GM23338 (cell line): ENCODE measurements around the gene GH1. TPM values are rescaled to one million over a fixed set of nuclear protein-coding genes. Genes with fewer than 3 reads are reported as not detected.
"Not testable (repeated sequence)": the region's sequence is repeated elsewhere in the genome, so short reads cannot be mapped to it uniquely, and the experiment has no call there.

Experiments
- ATAC-seq: fragments of 200-7000 bp; cut with Tn5 transposase; 3 replicates; pipeline ENCODE4 v1.9.1; 2020
- DNase-seq: peaks from one replicate; pipeline ENCODE4 v3.0.0-alpha.2; 2015; ENCODE audit warnings: low spot score
- H2AFZ ChIP-seq: fragments of 200-600 bp; sonication (generic); 2 replicates; pipeline ENCODE4 v1.8.0; 2016; ENCODE audit warnings: antibody characterized with exemption, mild to moderate bottlenecking, moderate library complexity
- H3F3A ChIP-seq: fragments of 200-600 bp; sonication (generic); replicated peaks from 2 replicates; pipeline ENCODE4 v1.8.0; 2017; ENCODE audit warnings: antibody characterized with exemption, mixed run types, low read depth
- H3K27ac ChIP-seq: fragments of 200-600 bp; sonication (generic); 2 replicates; pipeline ENCODE4 v1.6.1; 2016; ENCODE audit warnings: low read depth
- H3K27me3 ChIP-seq: fragments of 200-600 bp; sonication (generic); 2 replicates; pipeline ENCODE4 v1.8.0; 2016; ENCODE audit warnings: mild to moderate bottlenecking, mixed run types, moderate library complexity; ENCODE audit not compliant: insufficient read depth
- H3K36me3 ChIP-seq: fragments of 200-600 bp; sonication (generic); 2 replicates; pipeline ENCODE4 v1.8.0; 2016; ENCODE audit warnings: mild to moderate bottlenecking; ENCODE audit not compliant: insufficient read depth
- H3K4me1 ChIP-seq: fragments of 200-600 bp; sonication (generic); 2 replicates; pipeline ENCODE4 v1.8.0; 2016; ENCODE audit warnings: mild to moderate bottlenecking, moderate library complexity; ENCODE audit not compliant: insufficient read depth
- H3K4me2 ChIP-seq: fragments of 200-600 bp; sonication (generic); 2 replicates; pipeline ENCODE4 v1.7.1; 2017; ENCODE audit warnings: mixed run types
- H3K4me3 ChIP-seq: fragments of 200-600 bp; sonication (generic); 2 replicates; pipeline ENCODE4 v1.6.1; 2016; ENCODE audit warnings: mixed run types
- H3K79me2 ChIP-seq: fragments of 200-600 bp; sonication (generic); replicated peaks from 2 replicates; pipeline ENCODE4 v1.8.0; 2017; ENCODE audit warnings: mild to moderate bottlenecking; ENCODE audit not compliant: insufficient read depth
- H3K9me2 ChIP-seq: fragments of 200-600 bp; sonication (generic); 2 replicates; pipeline ENCODE4 v1.8.0; 2017; ENCODE audit not compliant: insufficient read depth
- H4K20me1 ChIP-seq: fragments of 200-600 bp; sonication (generic); replicated peaks from 2 replicates; pipeline ENCODE4 v1.8.0; 2017; ENCODE audit warnings: mild to moderate bottlenecking; ENCODE audit not compliant: insufficient read depth
- H3K27ac Mint-ChIP-seq: 2 replicates; pipeline ENCODE4 v1.8.0; 2020; ENCODE audit warnings: inconsistent platforms, mild to moderate bottlenecking, moderate library complexity, mixed read lengths
- H3K27me3 Mint-ChIP-seq: 3 replicates; pipeline ENCODE4 v1.8.0; 2022; ENCODE audit warnings: low read depth, mild to moderate bottlenecking, moderate library complexity, mixed read lengths, inconsistent platforms; ENCODE audit not compliant: insufficient read depth, poor library complexity
- H3K36me3 Mint-ChIP-seq: 3 replicates; pipeline ENCODE4 v1.8.0; 2021; ENCODE audit warnings: low read depth, mild to moderate bottlenecking, inconsistent platforms, moderate library complexity, mixed read lengths
- H3K4me1 Mint-ChIP-seq: 3 replicates; pipeline ENCODE4 v1.8.0; 2020; ENCODE audit warnings: mild to moderate bottlenecking, inconsistent platforms, mixed read lengths
- H3K4me3 Mint-ChIP-seq: 3 replicates; pipeline ENCODE4 v1.8.0; 2021; ENCODE audit warnings: moderate library complexity, mild to moderate bottlenecking, inconsistent platforms, mixed read lengths
- H3K9me3 Mint-ChIP-seq: 3 replicates; pipeline ENCODE4 v1.8.0; 2020; ENCODE audit warnings: moderate library complexity, mild to moderate bottlenecking, inconsistent platforms, mixed read lengths
- CREB1 ChIP-seq: fragments of 250-450 bp; sonication (Bioruptor Pico); IDR thresholded peaks from 2 replicates; pipeline ENCODE4 v1.5.0; 2020; ENCODE audit warnings: low read depth, mild to moderate bottlenecking, moderate library complexity
- CTCF ChIP-seq, 2 experiments: fragments of 200-600 bp in 1 of 2; sonication (generic) in 1 of 2; conservative IDR thresholded peaks; 2 replicates each; pipeline versions ENCODE4 v1.5.1 to v1.6.1; 2016 to 2017; ENCODE audit warnings: antibody characterized with exemption in 2 of 2, low read depth in 2 of 2, mild to moderate bottlenecking in 2 of 2, moderate library complexity in 1 of 2
- EZH2 ChIP-seq: fragments of 200-600 bp; sonication (generic); IDR thresholded peaks from one replicate; pipeline ENCODE4 v1.8.0; 2017; ENCODE audit warnings: antibody characterized with exemption, mild to moderate bottlenecking, low read depth; ENCODE audit not compliant: unreplicated experiment
- EZH2phosphoT487 ChIP-seq: fragments of 200-600 bp; sonication (generic); IDR thresholded peaks from one replicate; pipeline ENCODE4 v1.8.1; 2018; ENCODE audit warnings: antibody characterized with exemption; ENCODE audit not compliant: unreplicated experiment
- NANOG ChIP-seq: IDR thresholded peaks from 2 replicates; pipeline ENCODE4 v1.6.1; 2016; ENCODE audit warnings: antibody characterized with exemption, borderline replicate concordance
- REST ChIP-seq: IDR thresholded peaks from one replicate; pipeline ENCODE4 v1.6.1; 2018; ENCODE audit warnings: antibody characterized with exemption; ENCODE audit not compliant: unreplicated experiment
- STAT1 ChIP-seq: IDR thresholded peaks from one replicate; pipeline ENCODE4 v1.6.1; 2016; ENCODE audit warnings: antibody characterized with exemption; ENCODE audit not compliant: unreplicated experiment
- ZNF114 ChIP-seq: fragments of 250-450 bp; sonication (Bioruptor Pico); IDR thresholded peaks from 2 replicates; pipeline ENCODE4 v1.5.0; 2020; ENCODE audit warnings: mild to moderate bottlenecking, moderate library complexity
- ZNF331 ChIP-seq: fragments of 250-450 bp; sonication (Bioruptor Pico); IDR thresholded peaks from 2 replicates; pipeline ENCODE4 v1.5.0; 2020; ENCODE audit warnings: low read depth, mild to moderate bottlenecking, moderate library complexity
- polyA plus RNA-seq: library from polyadenylated mRNA; unstranded; fragments of >200 nt; fragmentation: Nextera tagmentation; extraction: Ambion mirVana; gene quantifications from 2 replicates; pipeline ENCODE4 v1.2.1, GENCODE V29; 2016
- total RNA-seq: library from RNA; depleted of rRNA; stranded (reverse); fragments of >200 nt; shearing (Covaris generic); gene quantifications from 2 replicates; pipeline ENCODE4 v1.2.3, GENCODE V29; 2014

The GH1 gene
- total and polyA plus RNA-seq, 2 experiments from 2014 or later, result 0.57 TPM; not detected in 1

GRCh38 chr17:63915753-63916152 lies 2.9 kb downstream of the GH1 start:
- H3K9me3 Mint-ChIP-seq, H3K4me3 Mint-ChIP-seq, H3K79me2 ChIP-seq, H3K4me2 ChIP-seq, H2AFZ ChIP-seq, H3K36me3 Mint-ChIP-seq, H4K20me1 ChIP-seq, ATAC-seq, H3K4me3 ChIP-seq, H3F3A ChIP-seq, H3K9me2 ChIP-seq, H3K27ac Mint-ChIP-seq, DNase-seq, H3K4me1 ChIP-seq, H3K27me3 ChIP-seq, H3K36me3 ChIP-seq, H3K27ac ChIP-seq: not testable (repeated sequence)
- Mint-ChIP-seq H3K4me1 (peaks cover 30% of the 10 kb centered on the region), H3K27me3 (peaks cover 25% of the 10 kb centered on the region)

GRCh38 chr17:63914471-63914870 lies 4.2 kb downstream of the GH1 start:
- Mint-ChIP-seq H3K27me3 (peaks cover 21% of the 10 kb centered on the region), H3K9me3 (no peaks in the 10 kb centered on the region), H3K27ac (no peak overlapping the region), H3K36me3 (no peaks in the 10 kb centered on the region), H3K4me3 (no peak overlapping the region), H3K4me1 (peaks cover 29% of the 10 kb centered on the region)
- H4K20me1 ChIP-seq, result no peaks in the 10 kb centered on the region
- no peaks in the 10 kb centered on the region for H3K79me2 ChIP-seq
- H3K4me1 ChIP-seq, result peaks cover 2% of the 10 kb centered on the region; the same call in 1 of the 2 replicates
- H3K27me3 ChIP-seq, result no peaks in the 10 kb centered on the region
- no peak for TF ChIP-seq REST
- TF ChIP-seq CREB1, result no peak
- TF ChIP-seq EZH2, result no peak
- no peak for TF ChIP-seq NANOG
- TF ChIP-seq STAT1, result no peak
- TF ChIP-seq EZH2phosphoT487, result no peak
- TF ChIP-seq ZNF114 (CRISPR knock-in tag), result no peak
- TF ChIP-seq CTCF (conservative IDR thresholded peaks at IDR 0.05; ENCODE audit: low read depth in 2 of 2), result no peak
- TF ChIP-seq ZNF331 (CRISPR knock-in tag), result no peak
- no peak overlapping the region for H3K4me3 ChIP-seq
- no peaks in the 10 kb centered on the region for H3F3A ChIP-seq
- H2AFZ ChIP-seq, result no peak overlapping the region
- no peaks in the 10 kb centered on the region for H3K9me2 ChIP-seq
- H3K36me3 ChIP-seq, result no peaks in the 10 kb centered on the region
- ATAC-seq (no peak), DNase-seq (no peak)
- no peak overlapping the region for H3K27ac ChIP-seq
- H3K4me2 ChIP-seq, result no peak overlapping the region
